ENCODE measurements around the gene NUAK1. TPM values are rescaled to one million over a fixed set of nuclear protein-coding genes. Genes with fewer than 3 reads are reported as not detected.
A peak's percentile ranks its signal among the peaks of the same experiment; 100 is the strongest.

NUAK1 gene
- total RNA-seq, 6 donors from 2014 or later, result 7.1 to 28.7 (median 10.9) TPM

- H3K27ac ChIP-seq, result peak overlapping the region in 1 of 4 donors; percentile 22
- 73 to 77% methylated on average over 6 of the region's 6 CpGs for WGBS, 2 donors
- no peaks in the 10 kb centered on the region for H3K27me3 ChIP-seq
- peaks cover 0 to 6% (median 0%) of the 10 kb centered on the region in 4 donors for H3K4me1 ChIP-seq
- no peaks in the 10 kb centered on the region for H3K9me3 ChIP-seq
- no peaks in the 10 kb centered on the region for H3K36me3 ChIP-seq
- TF ChIP-seq EP300 (IDR thresholded peaks at IDR 0.05) (no peak), POLR2AphosphoS5 (IDR thresholded peaks at IDR 0.05) (no peak), CTCF (IDR thresholded peaks at IDR 0.05) (no peak), POLR2A (IDR thresholded peaks at IDR 0.05) (no peak)
- no peak overlapping the region for H3K4me3 ChIP-seq
- no peak for DNase-seq
- no peak for ATAC-seq (ENCODE audit: low FRiP score in 2 of 2)
Observed at GRCh38 chr12:106093246-106093645, 45.5 kb downstream of the NUAK1 start.

- Histone ChIP-seq H3K4me1 (peaks cover 0 to 6% (median 0%) of the 10 kb centered on the region in 4 donors), H3K4me3 (no peak overlapping the region), H3K9me3 (no peaks in the 10 kb centered on the region), H3K27me3 (no peaks in the 10 kb centered on the region), H3K36me3 (no peaks in the 10 kb centered on the region), H3K27ac (peak overlapping the region; percentile 33 to 74 (median 56))
- no peak for TF ChIP-seq EP300 (IDR thresholded peaks at IDR 0.05)
- no peak for TF ChIP-seq POLR2AphosphoS5 (IDR thresholded peaks at IDR 0.05)
- no peak for TF ChIP-seq CTCF (IDR thresholded peaks at IDR 0.05)
- no peak for TF ChIP-seq POLR2A (IDR thresholded peaks at IDR 0.05)
- ATAC-seq (ENCODE audit: low FRiP score in 2 of 2) (no peak), DNase-seq (no peak)
- 92 to 93% methylated on average over 6 of the region's 6 CpGs for WGBS, 2 donors
Observed at GRCh38 chr12:106091446-106091820, 47.3 kb downstream of the NUAK1 start.

GRCh38 chr12:106090591-106091445 is 47.9 kb downstream of the NUAK1 start:
- peak in 1 of 2 donors; percentile 55 for ATAC-seq (ENCODE audit: low FRiP score in 2 of 2)
- TF ChIP-seq POLR2AphosphoS5 (IDR thresholded peaks at IDR 0.05) (no peak), POLR2A (IDR thresholded peaks at IDR 0.05) (no peak), EP300 (IDR thresholded peaks at IDR 0.05) (no peak), CTCF (IDR thresholded peaks at IDR 0.05) (no peak)
- Histone ChIP-seq H3K27ac (peak overlapping the region; percentile 33 to 74 (median 56)), H3K9me3 (no peaks in the 10 kb centered on the region), H3K4me1 (peaks cover 0 to 6% (median 0%) of the 10 kb centered on the region in 4 donors), H3K4me3 (no peak overlapping the region), H3K36me3 (no peaks in the 10 kb centered on the region), H3K27me3 (no peaks in the 10 kb centered on the region)
- DNase-seq, result no peak
- WGBS, 2 donors, result 74 to 75% methylated on average over 10 of the region's 10 CpGs

- no peaks in the 10 kb centered on the region for H3K9me3 ChIP-seq
- ATAC-seq (ENCODE audit: low FRiP score in 2 of 2) (peak in 1 of 2 donors; percentile 62), DNase-seq (no peak)
- peak overlapping the region in 3 of 4 donors; percentile 35 to 74 (median 61) for H3K27ac ChIP-seq
- no peaks in the 10 kb centered on the region for H3K27me3 ChIP-seq
- peaks cover 0 to 6% (median 0%) of the 10 kb centered on the region in 4 donors for H3K4me1 ChIP-seq
- H3K36me3 ChIP-seq, result no peaks in the 10 kb centered on the region
- TF ChIP-seq POLR2A (IDR thresholded peaks at IDR 0.05) (no peak), POLR2AphosphoS5 (IDR thresholded peaks at IDR 0.05) (no peak), CTCF (IDR thresholded peaks at IDR 0.05) (no peak), EP300 (IDR thresholded peaks at IDR 0.05) (no peak)
- H3K4me3 ChIP-seq, result no peak overlapping the region
- 87 to 94% methylated on average over 3 of the region's 3 CpGs for WGBS, 2 donors
Observed at GRCh38 chr12:106089935-106090334, 48.8 kb downstream of the NUAK1 start.
